GM12878 (cell line): Measurements from ENCODE around the gene CCDC68.

ENCODE experiments used
- CEBPB ChIP-seq, 2 experiments: fragments of 150-350 bp in 1 of 2; IDR thresholded peaks; 2 replicates each; pipeline ENCODE4 v1.6.1; 2012 to 2014; ENCODE audit warnings: low read depth in 2 of 2, low read length in 2 of 2, borderline replicate concordance in 1 of 2, inconsistent platforms in 1 of 2
- CTCF ChIP-seq, 3 experiments: IDR thresholded peaks in 2 of 3; conservative IDR thresholded peaks in 1 of 3; 2 replicates each; pipeline ENCODE4 v1.5.1; 2011; ENCODE audit warnings: low read depth in 3 of 3, low read length in 3 of 3, mild to moderate bottlenecking in 3 of 3, control low read depth in 2 of 3, moderate library complexity in 2 of 3, inconsistent platforms in 1 of 3, mixed read lengths in 1 of 3; ENCODE audit not compliant: control insufficient read depth in 2 of 3, insufficient read depth in 1 of 3; ENCODE audit errors: extremely low read depth in 1 of 3
- ESRRA ChIP-seq: IDR thresholded peaks from 2 replicates; pipeline ENCODE4 v1.6.1; 2012; ENCODE audit warnings: mild to moderate bottlenecking, low read length, improper control_type of control experiment
- FOS ChIP-seq: IDR thresholded peaks from 3 replicates; pipeline ENCODE4 v1.6.1; 2011; ENCODE audit warnings: borderline replicate concordance; ENCODE audit not compliant: insufficient read length; ENCODE audit errors: extremely low read depth
- HDAC2 ChIP-seq: fragments of 200-600 bp; sonication (generic); IDR thresholded peaks from 2 replicates; pipeline ENCODE4 v1.6.1; 2017
- PAX5 ChIP-seq: IDR thresholded peaks from 2 replicates; pipeline ENCODE4 v1.6.1; 2011; ENCODE audit warnings: low read depth, low read length, borderline replicate concordance
- POLR2A ChIP-seq: IDR thresholded peaks from 2 replicates; pipeline ENCODE4 v1.6.1; 2011; ENCODE audit warnings: low read depth, mild to moderate bottlenecking, low read length
- POLR2AphosphoS5 ChIP-seq: IDR thresholded peaks from 2 replicates; pipeline ENCODE4 v1.6.1; 2011; ENCODE audit warnings: mild to moderate bottlenecking, low read length, inconsistent platforms
- RAD21 ChIP-seq: IDR thresholded peaks from 2 replicates; pipeline ENCODE4 v1.6.1; 2011; ENCODE audit warnings: mild to moderate bottlenecking, low read depth, low read length, moderate library complexity; ENCODE audit not compliant: insufficient read depth
- ZNF274 ChIP-seq: IDR thresholded peaks from one replicate; pipeline ENCODE4 v1.8.0; 2011; ENCODE audit not compliant: insufficient read length, insufficient read depth
- TF ChIP-seq, protein P1 (sequence below): IDR thresholded peaks from 2 replicates; pipeline ENCODE4 v1.6.1; 2011; ENCODE audit warnings: mild to moderate bottlenecking, low read depth, low read length, moderate library complexity; ENCODE audit not compliant: insufficient replicate concordance

DNA sequence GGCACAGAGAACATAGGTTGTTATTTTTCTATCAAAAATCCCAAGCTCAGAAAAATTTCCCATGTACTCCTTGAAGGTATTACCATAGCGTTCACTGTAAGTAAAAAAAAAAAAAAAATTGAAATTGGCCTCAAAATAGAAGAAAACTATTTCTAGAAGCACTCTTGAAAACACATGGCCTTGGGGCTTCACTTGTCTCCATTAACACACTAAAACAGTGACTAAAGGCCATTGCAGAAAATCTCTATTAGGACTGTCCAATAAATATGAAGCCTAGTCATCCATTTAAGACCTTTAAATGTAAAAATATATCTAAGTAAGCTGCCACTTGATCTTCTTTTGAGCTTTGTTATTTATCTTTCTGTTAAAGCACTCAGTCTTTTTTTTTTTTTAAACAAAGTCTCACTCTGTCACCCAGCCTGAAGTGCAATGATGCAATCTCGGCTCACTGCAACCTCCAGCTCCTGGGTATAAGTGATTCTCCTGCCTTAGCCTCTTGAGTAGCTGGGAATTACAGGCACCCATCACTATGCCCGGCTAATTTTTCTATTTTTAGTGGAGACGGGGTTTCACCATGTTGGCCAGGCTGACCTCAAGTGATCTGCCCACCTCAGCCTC, 35.8 kb downstream of the CCDC68 start:
- TF ChIP-seq CTCF (IDR thresholded peaks at IDR 0.05 in 2 of 3, conservative IDR thresholded peaks at IDR 0.05 in 1 of 3; ENCODE audit: control insufficient read depth in 2 of 3, extremely low read depth in 1 of 3, insufficient read depth in 1 of 3, low read depth in 3 of 3, low read length in 3 of 3) = no peak
- TF ChIP-seq HDAC2 = no peak
- no peak for TF ChIP-seq RAD21
- no peak for TF ChIP-seq ESRRA
- TF ChIP-seq, protein P1, sequence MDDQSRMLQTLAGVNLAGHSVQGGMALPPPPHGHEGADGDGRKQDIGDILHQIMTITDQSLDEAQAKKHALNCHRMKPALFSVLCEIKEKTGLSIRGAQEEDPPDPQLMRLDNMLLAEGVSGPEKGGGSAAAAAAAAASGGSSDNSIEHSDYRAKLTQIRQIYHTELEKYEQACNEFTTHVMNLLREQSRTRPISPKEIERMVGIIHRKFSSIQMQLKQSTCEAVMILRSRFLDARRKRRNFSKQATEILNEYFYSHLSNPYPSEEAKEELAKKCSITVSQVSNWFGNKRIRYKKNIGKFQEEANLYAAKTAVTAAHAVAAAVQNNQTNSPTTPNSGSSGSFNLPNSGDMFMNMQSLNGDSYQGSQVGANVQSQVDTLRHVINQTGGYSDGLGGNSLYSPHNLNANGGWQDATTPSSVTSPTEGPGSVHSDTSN = no peak
- TF ChIP-seq PAX5 = no peak
- TF ChIP-seq FOS = no peak
- TF ChIP-seq POLR2AphosphoS5 = no peak
- TF ChIP-seq POLR2A = no peak
- TF ChIP-seq CEBPB (IDR thresholded peaks at IDR 0.05; ENCODE audit: borderline replicate concordance in 1 of 2, low read depth in 2 of 2, low read length in 2 of 2) = no peak
- TF ChIP-seq ZNF274 = no peak
